GM19099 (cell line): Measurements from ENCODE around the gene GCFC2.

ENCODE experiments used
- POLR2A ChIP-seq: IDR thresholded peaks from 3 replicates; pipeline ENCODE4 v1.6.1; 2011; ENCODE audit warnings: low read depth; ENCODE audit not compliant: insufficient read length; ENCODE audit errors: extremely low read depth

The GCFC2 gene

DNA sequence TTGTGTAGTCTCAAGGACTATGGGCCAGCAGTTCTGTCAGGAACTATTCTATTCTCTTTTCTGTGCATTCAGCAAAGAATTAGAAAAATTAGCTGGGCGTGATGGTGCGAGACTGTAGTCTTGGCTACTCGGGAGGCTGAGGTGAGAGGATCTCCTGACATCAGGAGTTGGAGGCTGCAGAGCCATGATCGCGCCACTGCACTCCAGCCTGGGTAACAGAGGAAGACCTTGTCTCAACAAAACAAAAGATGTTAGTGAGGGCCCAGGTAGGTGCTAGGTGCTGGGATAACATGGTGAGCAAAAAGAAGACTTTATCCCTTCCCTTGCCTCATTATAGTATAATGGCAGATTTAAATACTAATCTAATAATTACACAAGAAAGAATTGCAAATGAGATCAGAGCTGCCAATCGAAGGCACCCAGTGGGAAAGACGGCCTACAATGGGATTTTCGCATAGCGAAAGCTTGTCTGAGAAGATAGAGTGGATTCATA lies 64.6 kb downstream of the GCFC2 start:
- no peak for TF ChIP-seq POLR2A

DNA sequence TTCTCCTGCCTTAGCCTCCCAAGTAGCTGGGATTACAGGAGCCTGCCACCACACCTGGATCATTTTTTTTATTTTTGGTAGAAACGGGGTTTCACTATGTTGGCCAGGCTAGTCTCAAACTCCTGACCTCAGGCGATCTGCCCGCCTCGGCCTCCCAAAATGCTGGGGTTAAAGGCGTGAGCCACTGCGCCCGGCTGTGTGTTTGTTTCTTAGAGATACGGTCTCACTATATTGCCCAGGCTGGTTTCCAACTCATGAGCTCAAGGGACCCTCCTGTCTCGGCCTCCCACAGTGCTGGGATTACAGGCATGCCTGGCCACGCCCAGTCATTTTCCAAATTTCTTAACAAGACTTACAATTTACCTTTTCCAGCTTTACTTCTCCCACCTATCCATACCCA lies 65.1 kb downstream of the GCFC2 start:
- TF ChIP-seq POLR2A = no peak

DNA sequence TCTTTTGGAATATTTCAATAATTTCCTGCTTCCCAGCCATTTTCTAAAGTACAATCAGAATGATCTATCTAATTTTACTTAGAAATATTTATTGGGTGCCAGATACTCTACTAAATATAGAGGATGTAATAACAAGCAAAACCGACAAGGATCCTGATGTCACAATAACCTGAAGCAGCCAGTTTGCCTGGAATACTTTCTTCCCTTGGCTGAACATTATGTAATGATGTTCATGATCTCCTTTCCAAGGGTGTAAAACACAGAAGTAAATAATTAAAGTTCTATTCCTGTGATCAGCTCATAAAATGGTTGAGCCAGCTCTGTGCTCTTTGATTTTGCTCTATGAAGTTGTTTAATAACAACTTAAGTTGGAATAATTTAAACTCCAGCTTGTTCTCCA lies 66.7 kb downstream of the GCFC2 start:
- TF ChIP-seq POLR2A = no peak

DNA sequence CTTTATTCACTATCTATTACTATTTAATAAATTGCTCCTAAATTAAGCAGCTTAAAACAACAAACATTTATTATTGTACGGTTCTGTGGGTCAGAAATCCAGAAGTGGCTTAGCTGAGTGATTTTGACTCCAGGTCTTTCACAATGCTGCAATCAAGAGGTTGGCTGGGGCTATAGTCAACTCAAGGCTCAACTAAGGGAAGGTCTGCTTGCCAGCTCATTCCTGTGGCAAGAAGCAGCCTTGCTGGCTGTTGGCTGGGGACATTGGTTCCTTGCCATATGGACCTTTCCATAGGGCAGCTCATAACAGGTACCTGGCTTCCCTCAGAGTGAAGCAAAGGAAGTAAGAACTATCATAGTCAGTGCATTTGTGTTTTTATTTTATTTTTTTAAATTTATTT lies 69.1 kb downstream of the GCFC2 start:
- no peak for TF ChIP-seq POLR2A

DNA sequence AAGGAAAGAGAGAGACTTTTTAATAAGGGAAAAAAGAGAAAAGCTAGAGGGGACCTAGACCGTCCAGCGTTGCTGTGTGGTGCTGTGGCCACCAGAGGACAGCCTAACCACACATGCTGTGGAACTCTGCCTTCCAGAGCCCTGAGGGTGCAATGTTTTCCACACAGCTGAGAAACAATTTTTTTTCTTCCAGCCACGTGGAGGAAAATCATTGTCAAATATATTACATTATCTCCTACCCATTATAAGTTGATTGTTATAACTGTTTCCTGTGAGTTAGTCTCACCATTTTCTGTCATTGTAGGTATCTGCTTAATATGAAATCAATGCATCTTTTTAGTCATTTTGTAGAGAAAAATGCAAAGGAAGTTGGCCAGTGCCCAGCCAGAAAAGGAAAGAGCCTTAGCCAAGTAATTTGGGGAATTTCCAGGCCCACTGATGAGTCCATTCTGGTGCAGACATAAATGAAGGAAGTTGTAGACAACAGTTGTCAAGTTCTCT lies 70.0 kb downstream of the GCFC2 start:
- no peak for TF ChIP-seq POLR2A

DNA sequence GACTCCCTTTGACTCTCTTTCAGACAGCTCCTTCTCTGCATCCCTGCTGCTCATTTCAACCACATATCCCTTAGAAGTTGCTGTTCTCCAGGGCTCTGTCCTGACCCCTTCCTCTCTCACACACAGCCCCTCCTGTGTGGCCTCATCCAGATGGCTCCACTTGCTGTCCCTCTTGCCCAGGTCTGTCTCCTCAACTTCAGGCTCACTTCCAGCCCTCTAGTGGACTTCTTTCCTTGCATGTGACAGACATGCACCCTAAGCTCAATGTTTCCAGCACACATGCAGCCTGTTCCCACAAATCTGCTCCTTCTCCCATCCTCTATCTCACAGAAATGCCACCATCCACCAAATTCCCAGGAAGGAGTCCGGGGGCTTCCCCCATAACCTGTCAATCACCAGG lies 73.1 kb downstream of the GCFC2 start:
- TF ChIP-seq POLR2A = no peak

DNA sequence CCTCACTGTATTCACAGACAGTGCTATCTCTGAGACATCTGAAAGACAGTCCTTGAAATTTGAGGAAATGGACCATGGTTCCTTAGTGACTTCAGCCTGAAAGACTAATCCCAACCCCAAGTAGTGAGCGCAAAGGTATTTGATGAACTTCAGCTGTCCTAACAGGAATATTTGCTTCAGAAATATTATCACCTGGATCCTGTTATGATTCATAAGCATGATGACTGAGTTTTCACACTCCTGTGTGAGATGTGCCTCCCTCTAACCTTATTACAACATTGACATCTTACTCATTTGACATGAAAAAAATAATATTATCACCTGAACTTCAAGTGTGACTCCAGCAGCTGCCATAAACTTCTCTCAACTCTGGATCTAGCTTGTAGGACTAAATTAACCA lies 75.8 kb downstream of the GCFC2 start:
- no peak for TF ChIP-seq POLR2A

DNA sequence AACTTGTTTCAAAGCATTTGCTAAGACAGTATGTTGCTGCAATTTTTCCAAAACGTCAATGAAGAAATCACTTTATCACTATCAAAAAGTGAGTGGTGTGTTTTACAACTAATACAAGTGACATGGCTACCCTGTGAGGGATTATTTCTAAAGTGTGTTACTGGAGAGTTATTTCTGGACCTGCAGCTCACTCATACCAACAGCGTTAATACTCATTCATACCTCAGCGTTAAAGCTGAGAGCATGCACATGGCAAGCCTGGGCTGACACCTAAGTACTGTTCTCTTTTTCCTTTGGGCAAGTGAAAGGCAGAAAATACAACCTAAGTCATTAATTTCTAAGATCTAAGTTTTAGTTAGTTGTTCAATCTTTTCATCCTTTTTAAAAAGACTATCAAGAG lies 77.1 kb downstream of the GCFC2 start:
- no peak for TF ChIP-seq POLR2A

DNA sequence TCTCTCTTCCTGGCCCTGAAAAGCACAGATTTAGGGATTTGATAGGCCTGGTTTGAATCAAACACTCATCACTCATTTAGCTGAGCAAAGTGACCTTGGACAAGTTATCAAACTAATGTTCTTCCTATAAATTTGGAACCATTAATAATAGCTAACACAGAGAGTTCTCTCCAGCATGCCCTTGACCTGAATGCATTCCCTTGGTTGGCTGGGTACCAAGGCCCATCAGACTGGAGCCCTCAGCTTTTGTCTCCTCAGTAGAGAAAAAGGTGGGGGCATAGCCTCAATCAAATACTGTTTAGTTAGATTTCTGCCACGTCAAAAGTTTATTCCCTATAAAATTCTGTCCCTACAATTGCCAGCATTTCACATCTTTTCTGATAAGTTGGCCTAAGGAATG lies 77.9 kb downstream of the GCFC2 start:
- TF ChIP-seq POLR2A = no peak

DNA sequence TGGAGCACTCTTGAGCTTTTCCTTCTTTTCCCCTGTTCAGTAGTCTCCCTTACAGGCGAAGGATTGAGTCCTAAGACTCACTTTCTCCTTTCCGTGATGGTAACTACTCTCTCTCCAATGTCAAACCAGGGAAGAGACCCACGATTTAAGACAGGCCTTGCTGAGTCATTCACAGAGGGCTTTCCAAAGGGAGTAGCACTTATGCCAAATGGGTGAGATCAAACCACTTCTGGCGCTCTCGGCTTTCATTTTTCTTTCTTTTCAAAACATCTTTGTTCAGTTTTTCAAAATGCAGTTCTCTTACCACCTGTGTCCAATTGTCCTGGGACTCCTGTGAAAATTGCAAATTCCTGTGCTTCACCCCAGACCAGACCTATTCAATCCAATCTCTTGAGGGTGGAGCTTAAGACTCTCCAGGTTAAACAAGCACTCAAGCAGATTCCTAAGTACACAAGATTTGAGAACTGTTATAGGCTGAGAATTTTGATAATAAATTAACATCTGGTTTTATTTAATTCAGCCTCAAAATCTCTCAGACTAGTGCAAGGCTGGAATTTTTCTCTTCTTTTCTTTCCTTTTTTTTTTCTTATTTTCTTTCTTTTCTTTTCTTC lies 78.5 kb downstream of the GCFC2 start:
- no peak for TF ChIP-seq POLR2A

DNA sequence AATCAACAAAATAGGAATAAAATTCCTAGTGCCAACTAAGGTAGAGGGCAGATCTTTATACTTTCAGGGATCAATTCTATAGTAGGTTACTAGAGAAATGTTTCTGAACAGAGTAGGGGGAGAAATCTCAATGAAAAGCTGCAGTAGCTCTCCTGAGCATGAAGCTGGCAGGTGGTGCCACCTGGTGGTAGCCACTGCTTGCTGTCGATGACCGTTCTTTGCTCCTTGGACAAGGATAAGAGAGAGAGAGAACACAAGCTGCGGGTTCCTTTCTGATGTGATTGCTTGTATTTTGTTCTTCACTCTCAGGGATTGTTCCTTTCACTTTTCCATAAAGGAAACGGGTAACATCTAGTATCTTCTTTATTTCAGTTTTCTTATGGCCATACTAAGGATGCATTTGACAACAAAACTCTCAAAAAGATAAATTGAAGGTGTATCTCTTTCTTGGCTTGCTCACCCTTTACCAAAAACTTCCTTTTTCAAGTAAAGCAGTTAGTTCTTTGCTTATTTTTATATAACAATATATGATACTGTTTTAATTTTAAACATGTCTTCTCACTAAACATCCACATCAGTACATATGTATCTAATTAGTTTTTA lies 82.7 kb downstream of the GCFC2 start:
- no peak for TF ChIP-seq POLR2A

DNA sequence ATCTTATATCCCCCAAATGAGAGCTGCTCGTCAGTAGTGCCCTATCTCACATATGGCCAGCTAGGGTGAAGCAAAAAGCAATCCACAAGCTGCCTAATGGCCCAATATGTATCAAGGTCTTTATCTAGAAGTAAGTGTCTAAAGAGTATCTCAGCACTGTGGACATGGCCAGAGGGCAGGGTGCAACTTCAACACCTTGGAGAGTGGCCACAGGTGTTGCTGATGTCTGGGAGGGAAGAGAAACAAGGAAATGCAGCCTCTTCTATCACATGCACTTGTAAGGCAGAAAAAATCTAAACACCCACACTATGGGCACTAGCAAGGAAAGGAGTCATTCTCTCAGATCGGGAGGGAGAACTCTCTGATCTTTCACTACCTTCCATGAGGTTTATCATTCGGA lies 87.8 kb downstream of the GCFC2 start:
- TF ChIP-seq POLR2A = no peak

DNA sequence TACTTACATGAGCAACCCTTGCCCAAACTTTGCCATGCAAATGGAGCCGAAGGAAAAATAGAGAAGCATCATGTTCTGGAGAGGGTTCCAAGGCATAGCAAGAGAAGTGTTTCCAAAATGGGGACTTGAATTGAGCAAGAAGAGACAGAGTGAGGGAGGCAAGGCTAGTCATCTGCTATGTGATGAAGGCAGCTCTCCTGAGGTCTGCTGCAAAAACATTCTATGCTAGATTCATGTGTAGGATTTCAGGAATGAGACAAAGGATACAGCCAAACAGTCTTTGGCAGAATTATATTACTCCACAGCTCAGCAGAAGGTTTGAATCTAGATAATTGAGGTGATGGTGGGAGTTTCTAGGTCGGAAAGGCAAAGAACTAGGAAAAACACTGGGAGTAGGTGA lies 88.2 kb downstream of the GCFC2 start:
- TF ChIP-seq POLR2A = no peak

DNA sequence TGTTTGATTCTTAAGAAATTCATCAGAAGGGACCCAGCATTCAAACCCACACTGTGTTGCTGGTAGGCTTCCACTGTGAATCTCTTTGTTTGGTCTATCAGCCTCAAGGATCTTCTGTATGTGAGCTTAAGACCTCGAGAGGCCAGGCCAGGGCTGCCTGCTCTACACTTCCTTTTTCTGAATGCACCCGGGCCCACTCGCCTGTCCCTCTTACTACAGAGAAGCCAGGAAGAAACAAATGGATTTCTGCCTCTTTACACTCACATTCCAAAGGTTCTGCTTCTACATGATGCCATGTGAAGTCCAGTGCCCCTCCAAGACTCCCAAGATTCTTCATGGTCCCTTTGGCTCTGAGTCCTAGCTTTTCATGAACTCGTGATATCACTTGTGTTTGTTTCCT lies 89.5 kb downstream of the GCFC2 start:
- TF ChIP-seq POLR2A = no peak

DNA sequence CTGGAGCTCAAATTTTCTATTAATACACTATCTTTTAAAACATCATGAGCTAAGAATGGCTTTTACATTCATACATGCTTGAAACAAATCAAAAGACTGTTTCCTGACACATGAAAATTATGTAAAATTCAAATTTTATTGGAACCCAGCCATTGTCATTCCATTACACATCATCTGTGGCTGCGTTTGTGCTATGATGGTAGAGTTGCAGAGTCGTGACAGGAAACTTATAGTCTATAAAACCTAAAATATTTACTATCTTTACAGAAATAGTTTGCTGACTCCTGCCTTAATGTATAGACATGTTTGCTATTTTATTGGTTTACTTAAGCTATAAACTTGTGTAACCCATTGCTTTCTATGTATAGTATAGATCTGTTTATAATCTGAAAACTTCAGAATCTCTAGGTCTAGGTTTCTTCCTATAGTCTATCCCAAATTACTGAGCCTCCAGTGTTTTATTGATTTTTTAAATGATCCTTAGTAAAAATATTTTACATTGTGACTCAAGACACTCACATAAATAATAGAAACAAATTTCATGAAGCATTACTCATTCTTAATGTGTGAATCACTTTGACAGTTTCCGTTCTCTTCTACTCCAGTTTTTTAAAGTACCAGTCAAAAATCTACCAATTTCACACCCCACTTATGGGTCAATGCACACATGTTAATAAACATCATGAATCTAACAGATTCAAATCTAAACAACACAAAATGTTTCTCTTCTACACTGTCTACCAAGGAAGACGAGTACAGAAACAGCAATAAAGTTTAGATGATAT lies 90.6 kb downstream of the GCFC2 start:
- no peak for TF ChIP-seq POLR2A

DNA sequence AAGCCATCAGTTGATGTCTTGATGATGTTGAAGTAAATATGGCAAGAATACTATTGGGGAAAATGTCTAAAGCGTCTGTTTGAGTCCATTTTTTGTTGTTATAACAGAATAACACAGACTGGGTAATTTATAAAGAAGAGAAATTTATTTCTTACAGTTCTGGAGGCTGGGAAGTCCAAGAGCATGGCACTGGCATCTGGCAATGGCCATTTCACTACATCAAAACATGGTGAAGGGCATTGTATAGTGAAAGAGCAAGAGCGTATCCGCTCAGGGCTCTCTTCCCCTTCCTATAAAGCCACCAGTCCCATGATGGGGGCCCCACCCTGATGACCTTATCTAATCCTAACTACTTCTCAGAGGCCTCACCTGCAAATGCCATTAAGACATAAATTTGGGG lies 93.8 kb downstream of the GCFC2 start:
- TF ChIP-seq POLR2A = no peak
